HEK293T (cell line): ENCODE data around the gene FAM180A.

Experiments used
- CTCF ChIA-PET: fragments of 350-600 bp; formaldehyde crosslinking; extraction: SDS; loops from one replicate; lab custom pipeline; 2021; ENCODE audit warnings: antibody characterized with exemption, inconsistent platforms; lab: Yijun Ruan, JAX
- POLR2A ChIA-PET: fragments of 350-600 bp; formaldehyde crosslinking; extraction: SDS; loops from one replicate; lab custom pipeline; 2020; ENCODE audit warnings: antibody characterized with exemption, inconsistent platforms; lab: Yijun Ruan, JAX
- DNase-seq: peaks from one replicate; pipeline ENCODE4 v3.0.0; 2012; ENCODE audit warnings: mixed read lengths; ENCODE audit errors: extremely low spot score
- ARNT ChIP-seq: fragments of 450-650 bp; IDR thresholded peaks from 2 replicates; pipeline ENCODE4 v1.6.1; 2017; ENCODE audit warnings: mild to moderate bottlenecking
- BHLHE40 ChIP-seq: fragments of 450-650 bp; IDR thresholded peaks from 2 replicates; pipeline ENCODE4 v1.6.1; 2016; ENCODE audit warnings: mild to moderate bottlenecking, moderate library complexity, borderline replicate concordance
- CTBP1 ChIP-seq: fragments of 450-650 bp; IDR thresholded peaks from 2 replicates; pipeline ENCODE4 v1.6.1; 2016; ENCODE audit warnings: borderline replicate concordance
- ELF4 ChIP-seq: fragments of 450-650 bp; IDR thresholded peaks from 2 replicates; pipeline ENCODE4 v1.6.1; 2017; ENCODE audit warnings: antibody characterized with exemption
- FOXA1 ChIP-seq: fragments of 450-650 bp; IDR thresholded peaks from 2 replicates; pipeline ENCODE4 v1.6.1; 2016; ENCODE audit warnings: mild to moderate bottlenecking
- FOXK2 ChIP-seq: fragments of 450-650 bp; IDR thresholded peaks from 2 replicates; pipeline ENCODE4 v1.6.1; 2016; ENCODE audit warnings: mild to moderate bottlenecking
- FOXM1 ChIP-seq: fragments of 450-650 bp; IDR thresholded peaks from 2 replicates; pipeline ENCODE4 v1.6.1; 2017; ENCODE audit warnings: mild to moderate bottlenecking, borderline replicate concordance
- HDGF ChIP-seq: fragments of 450-650 bp; IDR thresholded peaks from 2 replicates; pipeline ENCODE4 v1.6.1; 2017; ENCODE audit warnings: antibody characterized with exemption, borderline replicate concordance
- L3MBTL2 ChIP-seq: fragments of 450-650 bp; conservative IDR thresholded peaks from 2 replicates; pipeline ENCODE4 v1.6.1; 2016; ENCODE audit warnings: mild to moderate bottlenecking
- LEF1 ChIP-seq: fragments of 450-650 bp; IDR thresholded peaks from 2 replicates; pipeline ENCODE4 v1.6.1; 2017; ENCODE audit warnings: mild to moderate bottlenecking, borderline replicate concordance
- NFRKB ChIP-seq: fragments of 450-650 bp; IDR thresholded peaks from 2 replicates; pipeline ENCODE4 v1.6.1; 2016; ENCODE audit warnings: mild to moderate bottlenecking, moderate library complexity
- SP1 ChIP-seq: fragments of 450-650 bp; IDR thresholded peaks from 2 replicates; pipeline ENCODE4 v1.6.1; 2017
- SUZ12 ChIP-seq: fragments of 450-650 bp; IDR thresholded peaks from 2 replicates; pipeline ENCODE4 v1.6.1; 2016; ENCODE audit warnings: mild to moderate bottlenecking
- TARDBP ChIP-seq: fragments of 450-650 bp; IDR thresholded peaks from 2 replicates; pipeline ENCODE4 v1.6.1; 2016
- ZNF384 ChIP-seq: fragments of 450-650 bp; IDR thresholded peaks from 2 replicates; pipeline ENCODE4 v1.6.1; 2016
- TF ChIP-seq, protein P1 (sequence below): fragments of 450-650 bp; IDR thresholded peaks from 2 replicates; pipeline ENCODE4 v1.6.1; 2016

The FAM180A gene

DNA sequence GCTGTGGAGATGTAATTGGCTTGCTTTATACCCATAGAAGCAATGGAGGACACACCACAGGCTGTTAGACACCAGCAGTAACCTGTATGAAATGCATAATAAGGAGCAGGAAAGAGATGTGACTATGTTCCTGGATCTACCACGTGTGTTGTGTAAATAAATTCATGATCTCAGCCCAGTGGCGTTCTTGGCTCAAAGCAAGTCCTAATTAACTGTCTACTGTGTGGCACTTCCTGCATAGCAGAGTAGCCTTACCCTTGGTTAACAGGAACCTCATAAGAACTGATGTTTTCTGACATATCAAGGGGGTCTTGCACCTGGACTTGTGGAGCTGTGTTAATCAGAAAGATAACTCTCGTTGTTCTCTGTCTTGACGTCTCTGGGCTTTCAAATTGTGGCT, 25.7 kb upstream of the FAM180A start:
- TF ChIP-seq SUZ12 (no peak), FOXA1 (no peak), ARNT (no peak), NFRKB (no peak), SP1 (no peak), TARDBP (no peak), LEF1 (no peak), BHLHE40 (no peak), FOXK2 (no peak), L3MBTL2 (no peak), ELF4 (no peak), CTBP1 (no peak), ZNF384 (no peak), HDGF (no peak), FOXM1 (no peak)
- TF ChIP-seq, protein P1, sequence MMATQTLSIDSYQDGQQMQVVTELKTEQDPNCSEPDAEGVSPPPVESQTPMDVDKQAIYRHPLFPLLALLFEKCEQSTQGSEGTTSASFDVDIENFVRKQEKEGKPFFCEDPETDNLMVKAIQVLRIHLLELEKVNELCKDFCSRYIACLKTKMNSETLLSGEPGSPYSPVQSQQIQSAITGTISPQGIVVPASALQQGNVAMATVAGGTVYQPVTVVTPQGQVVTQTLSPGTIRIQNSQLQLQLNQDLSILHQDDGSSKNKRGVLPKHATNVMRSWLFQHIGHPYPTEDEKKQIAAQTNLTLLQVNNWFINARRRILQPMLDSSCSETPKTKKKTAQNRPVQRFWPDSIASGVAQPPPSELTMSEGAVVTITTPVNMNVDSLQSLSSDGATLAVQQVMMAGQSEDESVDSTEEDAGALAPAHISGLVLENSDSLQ = no peak
- CTCF ChIA-PET = interaction anchor here (0.6 kb wide), 1 partner anchor 16 kb away, joined by 3 read pairs; no protein-coding TSS in a partner anchor
- DNase-seq = no peak
- POLR2A ChIA-PET = no interaction called here

DNA sequence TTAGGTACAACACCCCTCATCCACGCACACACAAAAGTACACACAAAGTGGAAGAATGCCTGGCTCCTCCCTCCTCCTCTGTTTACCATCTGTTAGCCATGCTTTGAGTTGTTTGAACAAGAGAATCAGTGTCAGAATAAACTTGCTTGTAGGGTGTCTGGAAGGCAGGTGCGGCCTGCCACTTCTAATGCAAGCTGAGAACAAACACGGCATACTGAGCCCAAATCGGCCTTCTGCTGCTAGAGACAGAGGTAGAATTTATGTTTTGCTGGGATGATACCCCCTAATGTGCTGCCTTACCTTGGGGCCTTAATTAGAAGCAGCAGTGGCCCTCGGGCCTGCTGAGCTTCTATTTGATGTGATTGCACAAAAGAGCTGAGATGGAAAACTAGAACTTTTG, 24.9 kb upstream of the FAM180A start:
- no peak for DNase-seq
- ChIA-PET CTCF (no interaction called here), POLR2A (no interaction called here)
- TF ChIP-seq FOXM1 (no peak), ZNF384 (no peak), FOXK2 (no peak), LEF1 (no peak), CTBP1 (no peak), SUZ12 (no peak), NFRKB (no peak), HDGF (no peak), L3MBTL2 (no peak), ARNT (no peak), SP1 (no peak)

DNA sequence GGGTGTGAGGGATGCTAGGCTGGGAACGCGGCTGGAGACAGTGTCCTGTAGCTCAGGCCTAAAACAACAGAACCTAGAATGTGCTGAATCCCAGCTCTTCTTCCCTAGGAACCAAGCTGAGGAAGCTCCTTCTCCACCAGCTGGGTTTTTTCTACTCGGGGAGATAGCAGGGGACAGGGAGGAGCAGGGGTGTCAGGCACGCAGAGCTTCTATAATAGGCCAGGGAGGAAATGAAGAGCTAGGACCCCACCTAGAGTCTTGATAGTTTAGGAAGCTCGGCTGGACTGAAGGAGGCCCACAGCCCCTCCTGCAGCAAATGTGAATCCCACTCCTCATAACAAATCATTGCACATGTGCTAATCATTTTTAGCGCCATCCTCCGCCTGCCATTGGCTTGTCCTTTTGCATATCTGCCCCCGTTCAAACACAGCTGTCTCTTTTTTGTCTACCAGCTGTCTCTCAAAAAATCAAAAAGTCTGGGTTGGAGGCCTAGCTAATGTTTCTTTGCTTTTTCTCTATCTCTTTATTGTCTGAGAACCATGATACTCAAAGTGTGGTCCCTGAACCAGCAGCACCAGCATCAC, 24.1 kb upstream of the FAM180A start:
- no peak for DNase-seq
- no peak for TF ChIP-seq FOXK2
- no peak for TF ChIP-seq L3MBTL2
- no peak for TF ChIP-seq FOXA1
- no peak for TF ChIP-seq NFRKB
- TF ChIP-seq FOXM1 = no peak
- no peak for TF ChIP-seq LEF1
- TF ChIP-seq ARNT = no peak
- no peak for TF ChIP-seq HDGF
- no peak for TF ChIP-seq BHLHE40
- no peak for TF ChIP-seq SUZ12
- no peak for TF ChIP-seq ELF4
- TF ChIP-seq SP1 = no peak
- no peak for TF ChIP-seq ZNF384
- TF ChIP-seq TARDBP = no peak
- TF ChIP-seq, protein P1 = no peak
- no peak for TF ChIP-seq CTBP1
- POLR2A ChIA-PET = no interaction called here
- CTCF ChIA-PET = interaction anchor here (1.0 to 1.4 kb wide), 2 partner anchors 9 to 68 kb away, joined by 4 to 6 read pairs; no protein-coding TSS in a partner anchor

DNA sequence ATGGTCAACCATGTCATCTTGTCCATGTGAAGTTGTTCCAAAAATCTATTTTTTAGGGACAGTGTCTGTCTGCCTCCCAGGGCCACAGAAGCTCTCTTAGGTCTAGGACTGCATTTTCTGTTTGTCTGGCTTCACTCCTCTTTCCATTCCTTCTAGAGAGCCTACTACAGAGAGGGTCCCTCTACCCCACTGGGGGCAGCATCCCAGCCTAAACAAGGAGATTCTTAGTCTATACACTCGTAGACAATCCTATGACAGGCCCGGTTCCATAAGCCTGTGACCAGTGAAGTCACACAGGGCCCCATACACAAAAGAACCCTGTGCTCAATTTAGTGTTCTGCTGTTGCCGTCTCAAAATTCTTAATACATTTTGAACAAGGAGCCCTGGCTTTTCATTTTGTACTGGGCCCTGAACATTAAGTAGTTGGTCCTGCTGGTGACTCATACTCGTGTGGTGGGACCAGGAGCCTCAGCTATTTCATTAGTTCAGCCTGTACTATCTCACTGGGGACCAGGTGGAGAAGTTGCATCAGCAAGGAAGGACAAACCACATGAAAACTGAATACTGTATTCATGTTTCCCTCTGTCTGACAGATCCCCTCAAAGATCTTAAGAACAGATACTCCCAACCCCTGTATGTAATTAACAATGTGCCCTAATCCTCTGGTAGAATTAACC, 23.5 kb upstream of the FAM180A start:
- ChIA-PET CTCF (interaction anchor here (1.0 to 1.4 kb wide), 2 partner anchors 10 to 68 kb away, joined by 4 to 6 read pairs; no protein-coding TSS in a partner anchor), POLR2A (no interaction called here)
- TF ChIP-seq, protein P1 = no peak
- no peak for TF ChIP-seq ELF4
- no peak for TF ChIP-seq SUZ12
- TF ChIP-seq L3MBTL2 = no peak
- no peak for TF ChIP-seq FOXM1
- TF ChIP-seq FOXK2 = no peak
- TF ChIP-seq ZNF384 = no peak
- no peak for TF ChIP-seq FOXA1
- TF ChIP-seq SP1 = no peak
- TF ChIP-seq NFRKB = no peak
- no peak for TF ChIP-seq BHLHE40
- no peak for TF ChIP-seq ARNT
- TF ChIP-seq CTBP1 = no peak
- no peak for DNase-seq

DNA sequence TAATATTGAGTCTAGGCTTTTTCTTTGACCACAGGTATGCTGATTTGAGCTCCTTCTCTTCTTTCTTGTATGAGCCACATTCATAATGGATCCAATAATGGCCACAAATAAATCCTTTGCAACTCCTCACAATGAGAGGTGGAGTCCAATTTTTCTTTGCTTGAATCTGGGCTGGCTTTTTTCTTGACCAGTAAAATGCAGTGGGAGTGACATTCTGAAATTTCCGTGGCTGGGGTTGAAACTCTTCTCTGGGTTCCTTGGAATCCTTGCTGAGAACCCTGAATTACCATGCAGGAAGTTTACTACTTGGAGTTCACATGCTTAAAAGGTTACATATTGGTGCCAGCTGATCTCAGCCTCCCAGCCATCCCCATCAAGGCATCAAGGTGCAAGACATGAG, 22.4 kb upstream of the FAM180A start:
- ChIA-PET CTCF (no interaction called here), POLR2A (no interaction called here)
- TF ChIP-seq FOXK2 = no peak
- no peak for TF ChIP-seq BHLHE40
- TF ChIP-seq FOXA1 = no peak
- no peak for TF ChIP-seq FOXM1
- TF ChIP-seq HDGF = no peak
- TF ChIP-seq, protein P1 = no peak
- DNase-seq = no peak
